ENCODE data around the gene ID4. TPM values are rescaled to one million over a fixed set of nuclear protein-coding genes. Genes with fewer than 3 reads are reported as not detected.

Gene ID4
- 1 to 10 TPM in 3 of 6 experiments, under 1 TPM in 3; 0.39 to 5.5 (median 1.3) TPM for total RNA-seq
- long read RNA-seq, result 0 reads

GRCh38 chr6:19836799-19837510 is at the start of gene ID4:
TSS of gene ID4 (plus strand) at chr6:19837370. CDS start at chr6:19837755, 385 bp downstream.
- DNase-seq (peak; percentile 70 to 86 (median 77)), ATAC-seq (peak; percentile 79 to 84 (median 80))
- Histone ChIP-seq H3K9me3 (no peaks in the 10 kb centered on the region), H3K4me1 (peaks cover 0 to 13% (median 2%) of the 10 kb centered on the region in 4 donors), H3K27me3 (peaks cover 0 to 9% of the 10 kb centered on the region in 2 donors), H3K27ac (peak within 1 kb of the TSS in 2 of 3 donors; percentile 7 to 60), H3K36me3 (no peaks in the 10 kb centered on the region), H3K4me3 (peak within 1 kb of the TSS; percentile 31 to 48 (median 34))
- 7% methylated on average over 44 of the region's 71 CpGs for WGBS (ENCODE audit: insufficient coverage, low coverage, low lambda C conversion rate, missing lambda C conversion rate)
- TF ChIP-seq CTCF (IDR thresholded peaks at IDR 0.05) (no peak), POLR2A (IDR thresholded peaks at IDR 0.05) (peak; percentile 78)
- intact Hi-C loops (cut with DNase I), result no loop called here

GRCh38 chr6:19788686-19789085 is 48.5 kb upstream of the ID4 start:
- no peak overlapping the region for H3K4me3 ChIP-seq
- ATAC-seq (no peak), DNase-seq (no peak)
- H3K4me1 ChIP-seq, result no peaks in the 10 kb centered on the region
- intact Hi-C loops (cut with DNase I), result no loop called here
- H3K9me3 ChIP-seq, result no peaks in the 10 kb centered on the region
- no peak for TF ChIP-seq POLR2A (IDR thresholded peaks at IDR 0.05)
- no peak overlapping the region for H3K27ac ChIP-seq
- no peaks in the 10 kb centered on the region for H3K36me3 ChIP-seq
- 73% methylated on average over 1 of the region's 1 CpG for whole genome bisulfite sequencing (ENCODE audit: insufficient coverage, low coverage, low lambda C conversion rate, missing lambda C conversion rate)
- H3K27me3 ChIP-seq, result no peaks in the 10 kb centered on the region

GRCh38 chr6:19789100-19789803 is 47.9 kb upstream of the ID4 start:
- H3K36me3 ChIP-seq, result no peaks in the 10 kb centered on the region
- intact Hi-C loops (cut with DNase I), result no loop called here
- H3K4me1 ChIP-seq, result no peaks in the 10 kb centered on the region
- H3K27ac ChIP-seq, result no peak overlapping the region
- H3K27me3 ChIP-seq, result no peaks in the 10 kb centered on the region
- no peak overlapping the region for H3K4me3 ChIP-seq
- TF ChIP-seq POLR2A (IDR thresholded peaks at IDR 0.05) (no peak), CTCF (IDR thresholded peaks at IDR 0.05) (no peak)
- WGBS (ENCODE audit: insufficient coverage, low coverage, low lambda C conversion rate, missing lambda C conversion rate), result 22% methylated on average over 6 of the region's 6 CpGs
- DNase-seq (no peak), ATAC-seq (no peak)
- H3K9me3 ChIP-seq, result no peaks in the 10 kb centered on the region

- 37% methylated on average over 2 of the region's 2 CpGs for WGBS (ENCODE audit: insufficient coverage, low coverage, low lambda C conversion rate, missing lambda C conversion rate)
- Histone ChIP-seq H3K9me3 (no peaks in the 10 kb centered on the region), H3K27me3 (no peaks in the 10 kb centered on the region), H3K36me3 (no peaks in the 10 kb centered on the region), H3K4me3 (no peak overlapping the region), H3K4me1 (no peaks in the 10 kb centered on the region), H3K27ac (no peak overlapping the region)
- TF ChIP-seq CTCF (IDR thresholded peaks at IDR 0.05) (no peak), POLR2A (IDR thresholded peaks at IDR 0.05) (no peak)
- ATAC-seq (no peak), DNase-seq (no peak)
- intact Hi-C loops (cut with DNase I), result no loop called here
These were observed 45.9 kb upstream of the ID4 start for GRCh38 chr6:19791267-19791666.

- H3K4me3 ChIP-seq, result no peak overlapping the region
- H3K27ac ChIP-seq, result no peak overlapping the region
- DNase-seq (no peak), ATAC-seq (no peak)
- H3K36me3 ChIP-seq, result no peaks in the 10 kb centered on the region
- no peaks in the 10 kb centered on the region for H3K4me1 ChIP-seq
- intact Hi-C loops (cut with DNase I), result no loop called here
- H3K27me3 ChIP-seq, result no peaks in the 10 kb centered on the region
- H3K9me3 ChIP-seq, result no peaks in the 10 kb centered on the region
- TF ChIP-seq CTCF (IDR thresholded peaks at IDR 0.05) (no peak), POLR2A (IDR thresholded peaks at IDR 0.05) (no peak)
These were observed 42.0 kb upstream of the ID4 start for GRCh38 chr6:19795211-19795610.
